GM06990 (cell line): ENCODE data around the gene C16orf95.

Experiments used
- DNase-seq: peaks from one replicate; pipeline ENCODE4 v3.0.0-alpha.2; 2011; ENCODE audit not compliant: insufficient read length; ENCODE audit errors: extremely low read depth
- H3K27me3 ChIP-seq: replicated peaks from 2 replicates; pipeline ENCODE4 v1.6.0; 2011; ENCODE audit warnings: low read length; ENCODE audit not compliant: control insufficient read depth, insufficient read depth
- H3K36me3 ChIP-seq: 2 replicates; pipeline ENCODE4 v1.5.1; 2011; ENCODE audit warnings: low read length; ENCODE audit not compliant: control insufficient read depth, insufficient read depth
- H3K4me3 ChIP-seq: replicated peaks from 2 replicates; pipeline ENCODE4 v1.5.1; 2011; ENCODE audit warnings: low read depth, mild to moderate bottlenecking, control low read depth, low read length
- CTCF ChIP-seq: IDR thresholded peaks from 2 replicates; pipeline ENCODE4 v1.5.1; 2011; ENCODE audit warnings: low read length, control low read depth, mild to moderate bottlenecking, inconsistent platforms; ENCODE audit not compliant: insufficient read depth, poor library complexity, severe bottlenecking

C16orf95 gene

GRCh38 chr16:87330646-87331045 is 13.5 kb upstream of the C16orf95 start:
- no peak for DNase-seq
- peaks cover 23% of the 10 kb centered on the region for H3K36me3 ChIP-seq
- TF ChIP-seq CTCF: no peak
- no peaks in the 10 kb centered on the region for H3K27me3 ChIP-seq
- no peak overlapping the region for H3K4me3 ChIP-seq

GRCh38 chr16:87330257-87330624 is 13.0 kb upstream of the C16orf95 start:
- no peak for DNase-seq
- Histone ChIP-seq H3K4me3 (no peak overlapping the region), H3K36me3 (peaks cover 23% of the 10 kb centered on the region), H3K27me3 (no peaks in the 10 kb centered on the region)
- no peak for TF ChIP-seq CTCF

GRCh38 chr16:87329436-87330256 is 12.5 kb upstream of the C16orf95 start:
- Histone ChIP-seq H3K36me3 (peaks cover 19% of the 10 kb centered on the region), H3K4me3 (no peak overlapping the region), H3K27me3 (no peaks in the 10 kb centered on the region)
- DNase-seq: no peak
- TF ChIP-seq CTCF: no peak

GRCh38 chr16:87328846-87329245 is 11.7 kb upstream of the C16orf95 start:
- DNase-seq: no peak
- Histone ChIP-seq H3K36me3 (peaks cover 16% of the 10 kb centered on the region), H3K4me3 (no peak overlapping the region), H3K27me3 (no peaks in the 10 kb centered on the region)
- TF ChIP-seq CTCF: no peak

- no peak for DNase-seq
- H3K36me3 ChIP-seq: peaks cover 15% of the 10 kb centered on the region
- no peak for TF ChIP-seq CTCF
- H3K4me3 ChIP-seq: no peak overlapping the region
- no peaks in the 10 kb centered on the region for H3K27me3 ChIP-seq
Observed at GRCh38 chr16:87327798-87328495, 10.8 kb upstream of the C16orf95 start.
